ENCODE data around the gene NPR2.

DNA sequence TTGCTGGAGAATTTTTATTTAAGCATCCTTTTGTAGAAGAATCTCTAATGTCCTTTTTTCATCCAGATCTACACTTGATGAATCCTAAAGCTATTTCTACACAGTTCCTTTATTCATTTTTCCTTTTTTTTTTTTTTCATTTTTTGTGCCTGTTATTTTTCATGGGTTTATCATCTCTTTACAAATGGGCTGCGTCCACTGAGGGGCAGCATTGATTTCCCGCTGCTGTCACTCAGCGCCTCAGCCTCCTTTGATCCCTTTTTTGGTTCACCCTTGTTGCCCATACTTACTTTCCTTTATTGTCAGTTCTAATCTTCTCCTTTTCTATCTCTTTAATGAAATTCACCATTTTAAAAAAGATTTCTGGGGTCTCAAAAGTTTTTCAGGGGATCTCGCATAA lies 31.6 kb upstream of the NPR2 start:
- TF ChIP-seq, protein P1, sequence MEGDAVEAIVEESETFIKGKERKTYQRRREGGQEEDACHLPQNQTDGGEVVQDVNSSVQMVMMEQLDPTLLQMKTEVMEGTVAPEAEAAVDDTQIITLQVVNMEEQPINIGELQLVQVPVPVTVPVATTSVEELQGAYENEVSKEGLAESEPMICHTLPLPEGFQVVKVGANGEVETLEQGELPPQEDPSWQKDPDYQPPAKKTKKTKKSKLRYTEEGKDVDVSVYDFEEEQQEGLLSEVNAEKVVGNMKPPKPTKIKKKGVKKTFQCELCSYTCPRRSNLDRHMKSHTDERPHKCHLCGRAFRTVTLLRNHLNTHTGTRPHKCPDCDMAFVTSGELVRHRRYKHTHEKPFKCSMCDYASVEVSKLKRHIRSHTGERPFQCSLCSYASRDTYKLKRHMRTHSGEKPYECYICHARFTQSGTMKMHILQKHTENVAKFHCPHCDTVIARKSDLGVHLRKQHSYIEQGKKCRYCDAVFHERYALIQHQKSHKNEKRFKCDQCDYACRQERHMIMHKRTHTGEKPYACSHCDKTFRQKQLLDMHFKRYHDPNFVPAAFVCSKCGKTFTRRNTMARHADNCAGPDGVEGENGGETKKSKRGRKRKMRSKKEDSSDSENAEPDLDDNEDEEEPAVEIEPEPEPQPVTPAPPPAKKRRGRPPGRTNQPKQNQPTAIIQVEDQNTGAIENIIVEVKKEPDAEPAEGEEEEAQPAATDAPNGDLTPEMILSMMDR (IDR thresholded peaks at IDR 0.05): no peak
- TF ChIP-seq POLR2A (IDR thresholded peaks at IDR 0.05) (no peak), EP300 (IDR thresholded peaks at IDR 0.05) (no peak)
